GM12878 (cell line): ENCODE results near the gene DDRGK1. TPM values are rescaled to one million over a fixed set of nuclear protein-coding genes. Genes with fewer than 3 reads are reported as not detected.

Source experiments
- ATAC-seq: fragments of 200-7000 bp; cut with Tn5 transposase; 3 replicates; pipeline ENCODE4 v1.9.1; 2020; ENCODE audit warnings: mild to moderate bottlenecking, moderate library complexity
- BruUV-seq: library from RNA; stranded (reverse); fragments of 400-500 nt; replicated peaks from 2 replicates; lab custom pipeline; 2021; lab: Mats Ljungman, UMichigan
- CTCF ChIA-PET: fragments of 300-600 bp; sonication (Branson Sonifier 250); formaldehyde crosslinking; extraction: SDS; loops from one replicate; lab custom pipeline; 2021; ENCODE audit warnings: inconsistent platforms; lab: Yijun Ruan, JAX
- POLR2A ChIA-PET: fragments of 350-600 bp; formaldehyde crosslinking; extraction: SDS; loops from one replicate; lab custom pipeline; 2021; ENCODE audit warnings: inconsistent platforms; lab: Charles Lee
- RAD21 ChIA-PET: fragments of 300-600 bp; sonication (Branson Sonifier 250); formaldehyde crosslinking; loops from one replicate; lab custom pipeline; 2023; ENCODE audit warnings: antibody characterized with exemption; ENCODE audit not compliant: unreplicated experiment; lab: Charles Lee
- SMC1A ChIA-PET: fragments of 300-600 bp; sonication (Branson Sonifier 250); formaldehyde crosslinking; loops from one replicate; lab custom pipeline; 2023; ENCODE audit not compliant: unreplicated experiment, uncharacterized antibody; lab: Charles Lee
- DNase-seq: peaks from one replicate; pipeline ENCODE4 v3.0.0-alpha.2; 2011; ENCODE audit warnings: low read depth, low spot score
- FAIRE-seq: peaks from 3 replicates; lab custom pipeline; 2011; peaks lifted over from hg19 to GRCh38; lab: Jason Lieb, UNC
- H2AFZ ChIP-seq: 2 replicates; pipeline ENCODE4 v1.6.0; 2011; ENCODE audit warnings: low read depth, low read length, control low read depth; ENCODE audit not compliant: control insufficient read depth
- H3K27ac ChIP-seq: 2 replicates; pipeline ENCODE4 v1.5.1; 2011; ENCODE audit warnings: control low read depth; ENCODE audit not compliant: control insufficient read depth, insufficient read depth
- H3K27me3 ChIP-seq, 2 experiments: replicated peaks in 1 of 2; 2 replicates each; pipeline versions ENCODE4 v1.6.0 to v1.6.1; 2011; ENCODE audit warnings: low read length in 1 of 2; ENCODE audit not compliant: control insufficient read depth in 2 of 2, insufficient read depth in 2 of 2
- H3K36me3 ChIP-seq, 2 experiments: 2 replicates each; pipeline ENCODE4 v1.5.1; 2011; ENCODE audit warnings: low read length in 1 of 2; ENCODE audit not compliant: control insufficient read depth in 2 of 2, insufficient read depth in 2 of 2
- H3K4me1 ChIP-seq: 2 replicates; pipeline ENCODE4 v1.6.1; 2011; ENCODE audit warnings: mild to moderate bottlenecking, low read length, moderate library complexity, mixed read lengths; ENCODE audit not compliant: control insufficient read depth, insufficient read depth
- H3K4me2 ChIP-seq: 2 replicates; pipeline ENCODE4 v1.6.0; 2011; ENCODE audit warnings: control low read depth; ENCODE audit not compliant: control insufficient read depth, insufficient read depth
- H3K4me3 ChIP-seq: fragments of 200-600 bp; sonication (generic); 2 replicates; pipeline ENCODE4 v1.5.1; 2016
- H3K79me2 ChIP-seq: 2 replicates; pipeline ENCODE4 v1.6.0; 2011; ENCODE audit warnings: low read length; ENCODE audit not compliant: control insufficient read depth, insufficient read depth
- H3K9ac ChIP-seq: 2 replicates; pipeline ENCODE4 v1.8.0; 2011; ENCODE audit warnings: low read length, control low read depth, mixed read lengths; ENCODE audit not compliant: control insufficient read depth, insufficient read depth
- H3K9me3 ChIP-seq: replicated peaks from 3 replicates; pipeline ENCODE4 v1.5.1; 2011; ENCODE audit warnings: mild to moderate bottlenecking, low read length; ENCODE audit not compliant: control insufficient read depth, insufficient read depth
- H4K20me1 ChIP-seq: 2 replicates; pipeline ENCODE4 v1.6.0; 2011; ENCODE audit not compliant: control insufficient read depth, insufficient read depth
- ESRRA ChIP-seq: IDR thresholded peaks from 2 replicates; pipeline ENCODE4 v1.6.1; 2012; ENCODE audit warnings: mild to moderate bottlenecking, low read length, improper control_type of control experiment
- NFXL1 ChIP-seq: fragments of 450-650 bp; IDR thresholded peaks from 2 replicates; pipeline ENCODE4 v1.6.1; 2017; ENCODE audit warnings: antibody characterized with exemption, mild to moderate bottlenecking, borderline replicate concordance
- WGBS: methylation state at CpG from one replicate; pipeline ENCODE4 v1.1.6; 2016; ENCODE audit warnings: low lambda C conversion rate; ENCODE audit not compliant: insufficient replicate concordance, insufficient coverage; ENCODE audit errors: missing lambda C conversion rate; 5-methylcytosine and 5-hydroxymethylcytosine counted together
- in situ Hi-C: fragments of 300-500 bp; cut with MboI; formaldehyde crosslinking; loops from 9 replicates; pipeline ENCODE4 v1.14.3; 2018; ENCODE audit warnings: mixed read lengths
- intact Hi-C: fragments of 100-400 bp; cut with micrococcal nuclease; formaldehyde crosslinking; loops from one replicate; pipeline ENCODE4 v1.14.2; 2022; ENCODE audit not compliant: unreplicated experiment
- polyA plus RNA-seq, 11 experiments: library from polyadenylated mRNA; depleted of rRNA in 4 of 11; unstranded in 6 of 11; stranded (reverse) in 5 of 11; fragments of >200 nt; fragmentation: Nextera tagmentation in 4 of 11; fragmentation: Illumina TruSeq in 1 of 11; extraction: Ambion mirVana in 4 of 11; extraction: Trizol in 1 of 11; gene quantifications; 1 replicate in 1 of 11; 2 replicates in 10 of 11; pipeline versions ENCODE4 v1.2.1 to v1.2.3, GENCODE V29; 2011 to 2016; ENCODE audit warnings: inconsistent platforms in 2 of 11, missing spikeins in 2 of 11, low read depth in 1 of 11
- total RNA-seq, 4 experiments: library from RNA; depleted of rRNA in 3 of 4; stranded (reverse); fragments of >200 nt in 3 of 4; fragmentation: Illumina TruSeq in 1 of 4; extraction: Trizol in 1 of 4; gene quantifications; 2 replicates each; pipeline versions ENCODE4 v1.2.1 to v1.2.3, GENCODE V29; 2013 to 2021
- TF ChIP-seq, protein P1 (sequence below): fragments of 450-650 bp; IDR thresholded peaks from 2 replicates; pipeline ENCODE4 v1.6.1; 2017; ENCODE audit warnings: mild to moderate bottlenecking

Gene DDRGK1
- total and polyA plus RNA-seq, 10 of the 15 experiments (the other 5 are each of a cell fraction or from before 2014, with no cell fraction given), result 4.0 to 55.2 (median 39.7) TPM

DNA sequence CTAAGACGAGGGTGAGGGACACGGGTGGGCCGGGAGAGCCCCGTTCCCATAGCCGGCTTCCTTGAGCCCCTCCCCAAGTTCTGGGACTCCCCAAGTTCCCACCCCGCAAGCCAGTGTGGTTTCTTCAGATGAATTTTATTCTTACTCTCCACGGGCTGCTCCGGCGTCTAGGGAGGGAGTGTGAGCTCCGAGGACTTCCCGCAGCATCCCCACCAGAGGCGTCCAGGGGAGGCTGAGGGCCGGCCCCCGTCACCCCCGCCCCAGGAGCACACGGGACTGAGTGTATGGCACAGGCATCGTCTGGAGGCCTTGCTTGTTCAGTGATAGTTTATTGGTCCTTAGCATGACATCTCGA, 44.5 kb upstream of the DDRGK1 start:
- no peak for TF ChIP-seq ESRRA
- TF ChIP-seq, protein P1, sequence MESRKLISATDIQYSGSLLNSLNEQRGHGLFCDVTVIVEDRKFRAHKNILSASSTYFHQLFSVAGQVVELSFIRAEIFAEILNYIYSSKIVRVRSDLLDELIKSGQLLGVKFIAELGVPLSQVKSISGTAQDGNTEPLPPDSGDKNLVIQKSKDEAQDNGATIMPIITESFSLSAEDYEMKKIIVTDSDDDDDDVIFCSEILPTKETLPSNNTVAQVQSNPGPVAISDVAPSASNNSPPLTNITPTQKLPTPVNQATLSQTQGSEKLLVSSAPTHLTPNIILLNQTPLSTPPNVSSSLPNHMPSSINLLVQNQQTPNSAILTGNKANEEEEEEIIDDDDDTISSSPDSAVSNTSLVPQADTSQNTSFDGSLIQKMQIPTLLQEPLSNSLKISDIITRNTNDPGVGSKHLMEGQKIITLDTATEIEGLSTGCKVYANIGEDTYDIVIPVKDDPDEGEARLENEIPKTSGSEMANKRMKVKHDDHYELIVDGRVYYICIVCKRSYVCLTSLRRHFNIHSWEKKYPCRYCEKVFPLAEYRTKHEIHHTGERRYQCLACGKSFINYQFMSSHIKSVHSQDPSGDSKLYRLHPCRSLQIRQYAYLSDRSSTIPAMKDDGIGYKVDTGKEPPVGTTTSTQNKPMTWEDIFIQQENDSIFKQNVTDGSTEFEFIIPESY, result no peak
- TF ChIP-seq NFXL1, result no peak
- ChIA-PET RAD21 (no interaction called here), SMC1A (no interaction called here), CTCF (interaction anchor here (1.3 kb wide), 1 partner anchor 9 kb away, joined by 3 read pairs; no protein-coding TSS in a partner anchor), POLR2A (no interaction called here)
- Histone ChIP-seq H3K9ac (no peak overlapping the region), H3K27me3 (peaks cover 4 to 9% of the 10 kb centered on the region in 2 experiments; a peak in 3 of 4 replicates), H3K4me2 (peak overlapping the region; percentile 77), H3K4me3 (no peak overlapping the region), H2AFZ (peak overlapping the region; percentile 55), H3K79me2 (no peaks in the 10 kb centered on the region), H3K36me3 (no peaks in the 10 kb centered on the region), H3K4me1 (no peaks in the 10 kb centered on the region; the same call in none of the 2 replicates), H4K20me1 (no peaks in the 10 kb centered on the region), H3K27ac (no peak overlapping the region), H3K9me3 (no peaks in the 10 kb centered on the region)
- no TSS peak for BruUV-seq
- no peak for ATAC-seq
- FAIRE-seq, result no peak
- WGBS, result 11% methylated on average over 16 of the region's 18 CpGs
- intact Hi-C loops (no loop called here), in situ Hi-C loops (no loop called here)
- DNase-seq, result no peak
